Forelimb muscle (tissue), 1 donor: ENCODE measurements around the gene PHIP. TPM values are rescaled to one million over a fixed set of nuclear protein-coding genes. Genes with fewer than 3 reads are reported as not detected.
A peak's percentile ranks its signal among the peaks of the same experiment; 100 is the strongest.
"Not testable (repeated sequence)": the region's sequence is repeated elsewhere in the genome, so short reads cannot be mapped to it uniquely, and the experiment has no call there.

Experiments used
- DNase-seq: peaks from one replicate; pipeline ENCODE4 v3.0.0-alpha.2; 2013; ENCODE audit warnings: low read depth
- polyA plus RNA-seq: library from polyadenylated mRNA; unstranded; fragments of 120-200 nt; gene quantifications from one replicate; pipeline ENCODE4 v1.2.1, GENCODE V29; 2013; ENCODE audit not compliant: insufficient read length

The PHIP gene
- 25.5 TPM for polyA plus RNA-seq

- DNase-seq, result peak; percentile 83
These were observed at the start of gene PHIP for GRCh38 chr6:79078075-79078969. Gene PHIP, minus strand, starts transcription at chr6:79078254. Its CDS starts 186 bp downstream, at chr6:79078068.

- no peak for DNase-seq
These were observed 49.6 kb upstream of the PHIP start for GRCh38 chr6:79127660-79128059.

GRCh38 chr6:79119217-79119616 is 41.2 kb upstream of the PHIP start:
- no peak for DNase-seq

- DNase-seq, result no peak
These were observed 39.7 kb upstream of the PHIP start for GRCh38 chr6:79117752-79118151.

- no peak for DNase-seq
These were observed 37.6 kb upstream of the PHIP start for GRCh38 chr6:79115553-79116182.

GRCh38 chr6:79111549-79111948 is 33.5 kb upstream of the PHIP start:
- no peak for DNase-seq

- DNase-seq, result no peak
These were observed 23.1 kb upstream of the PHIP start for GRCh38 chr6:79101164-79101563.

GRCh38 chr6:79100304-79100703 is 22.2 kb upstream of the PHIP start:
- no peak for DNase-seq

GRCh38 chr6:79094938-79095337 is 16.9 kb upstream of the PHIP start:
- DNase-seq, result no peak

- not testable (repeated sequence) for DNase-seq
These were observed 13.7 kb upstream of the PHIP start for GRCh38 chr6:79091801-79092200.

GRCh38 chr6:79089552-79090404 is 11.7 kb upstream of the PHIP start:
- DNase-seq, result no peak

- DNase-seq, result no peak
These were observed 6.6 kb upstream of the PHIP start for GRCh38 chr6:79084693-79085092.

- no peak for DNase-seq
These were observed 4.2 kb upstream of the PHIP start for GRCh38 chr6:79082304-79082703.

- DNase-seq, result no peak
These were observed 3.6 kb upstream of the PHIP start for GRCh38 chr6:79081663-79082062.

GRCh38 chr6:79079561-79080041 is 1.5 kb upstream of the PHIP start:
- no peak for DNase-seq

GRCh38 chr6:79077715-79078074 is 359 bp downstream of the PHIP start:
- DNase-seq, result no peak

- peak; percentile 55 for DNase-seq
These were observed 1.0 kb downstream of the PHIP start for GRCh38 chr6:79076782-79077641.

- no peak for DNase-seq
These were observed 1.9 kb downstream of the PHIP start for GRCh38 chr6:79076160-79076559.

- no peak for DNase-seq
These were observed 4.2 kb downstream of the PHIP start for GRCh38 chr6:79073888-79074287.

GRCh38 chr6:79072640-79073181 is 5.3 kb downstream of the PHIP start:
- no peak for DNase-seq

- no peak for DNase-seq
These were observed 6.5 kb downstream of the PHIP start for GRCh38 chr6:79071547-79071946.
